ENCODE measurements around the gene MPRIP.

Gene MPRIP

GRCh38 chr17:17059301-17059890, 17.1 kb downstream of the MPRIP start:
- peaks cover 0 to 44% of the 10 kb centered on the region in 2 experiments for H3K36me3 ChIP-seq (ENCODE audit: control insufficient read depth in 2 of 2, insufficient read depth in 1 of 2, low read length in 2 of 2)
- H3K9me3 ChIP-seq (ENCODE audit: control insufficient read depth, insufficient read depth, low read depth, low read length), result no peaks in the 10 kb centered on the region
- H3K4me1 ChIP-seq (ENCODE audit: control insufficient read depth, insufficient read depth, low read length), result peaks cover 4% of the 10 kb centered on the region; the same call in 1 of the 2 replicates
- H3K27ac ChIP-seq (ENCODE audit: extremely low read depth, low read depth, low read length), result no peak overlapping the region
- no peak for TF ChIP-seq SP3 (tag by site-specific recombination; IDR thresholded peaks at IDR 0.05)
- H3K4me3 ChIP-seq (ENCODE audit: low read depth, low read length), result no peak overlapping the region
- ChIA-PET POLR2A (interaction anchor here (1.8 kb wide), 1 partner anchor 14 kb away, joined by 6 read pairs; no protein-coding TSS in a partner anchor), CTCF (interaction anchor here (0.7 kb wide), 1 partner anchor 82 kb away, joined by 3 read pairs; no protein-coding TSS in a partner anchor)

GRCh38 chr17:17060001-17060922, 18.0 kb downstream of the MPRIP start:
- ChIA-PET CTCF (interaction anchor here (0.6 kb wide), 1 partner anchor 11 kb away, joined by 3 read pairs; no protein-coding TSS in a partner anchor), POLR2A (interaction anchor here (1.5 kb wide), 1 partner anchor 15 kb away, joined by 3 read pairs; no protein-coding TSS in a partner anchor)
- Histone ChIP-seq H3K27ac (ENCODE audit: extremely low read depth, low read depth, low read length) (no peak overlapping the region), H3K4me1 (ENCODE audit: control insufficient read depth, insufficient read depth, low read length) (peaks cover 4% of the 10 kb centered on the region; the same call in 1 of the 2 replicates), H3K4me3 (ENCODE audit: low read depth, low read length) (no peak overlapping the region), H3K36me3 (ENCODE audit: control insufficient read depth in 2 of 2, insufficient read depth in 1 of 2, low read length in 2 of 2) (peaks cover 0 to 40% of the 10 kb centered on the region in 2 experiments; a peak in 2 of 3 replicates), H3K9me3 (ENCODE audit: control insufficient read depth, insufficient read depth, low read depth, low read length) (no peaks in the 10 kb centered on the region)
- no peak for TF ChIP-seq ZNF114 (tag by site-specific recombination; IDR thresholded peaks at IDR 0.05)
- no peak for TF ChIP-seq SCRT2 (tag by site-specific recombination; IDR thresholded peaks at IDR 0.05)
- TF ChIP-seq ZNF791 (tag by site-specific recombination; IDR thresholded peaks at IDR 0.05), result no peak
- no peak for TF ChIP-seq GLIS2 (tag by site-specific recombination; IDR thresholded peaks at IDR 0.05)
- no peak for TF ChIP-seq ZBTB7A (tag by site-specific recombination; IDR thresholded peaks at IDR 0.05; ENCODE audit: low read depth)
- TF ChIP-seq ZSCAN18 (tag by site-specific recombination; IDR thresholded peaks at IDR 0.05), result no peak
- no peak for TF ChIP-seq ZNF148 (tag by site-specific recombination; IDR thresholded peaks at IDR 0.05; ENCODE audit: borderline replicate concordance)
- TF ChIP-seq ZNF24 (tag by site-specific recombination; IDR thresholded peaks at IDR 0.05), result no peak
- TF ChIP-seq ZBTB1 (tag by site-specific recombination; IDR thresholded peaks at IDR 0.05), result no peak
- no peak for TF ChIP-seq ZNF777 (tag by site-specific recombination; IDR thresholded peaks at IDR 0.05; ENCODE audit: borderline replicate concordance)

GRCh38 chr17:17060930-17061329, 18.7 kb downstream of the MPRIP start:
- peaks cover 0 to 40% of the 10 kb centered on the region in 2 experiments; a peak in 2 of 3 replicates for H3K36me3 ChIP-seq (ENCODE audit: control insufficient read depth in 2 of 2, insufficient read depth in 1 of 2, low read length in 2 of 2)
- POLR2A ChIA-PET, result interaction anchor here (1.5 kb wide), 1 partner anchor 16 kb away, joined by 3 read pairs; no protein-coding TSS in a partner anchor
- H3K4me1 ChIP-seq (ENCODE audit: control insufficient read depth, insufficient read depth, low read length), result peaks cover 4% of the 10 kb centered on the region; the same call in 1 of the 2 replicates
- no peak overlapping the region for H3K4me3 ChIP-seq (ENCODE audit: low read depth, low read length)
- CTCF ChIA-PET, result no interaction called here
- H3K9me3 ChIP-seq (ENCODE audit: control insufficient read depth, insufficient read depth, low read depth, low read length), result no peaks in the 10 kb centered on the region
- H3K27ac ChIP-seq (ENCODE audit: extremely low read depth, low read depth, low read length), result peak overlapping the region; percentile 41; the same call in 1 of the 2 replicates
- TF ChIP-seq ZBTB20 (tag by site-specific recombination; IDR thresholded peaks at IDR 0.05) (no peak), ZNF785 (tag by site-specific recombination; IDR thresholded peaks at IDR 0.05) (no peak), ZNF394 (tag by site-specific recombination; IDR thresholded peaks at IDR 0.05; ENCODE audit: borderline replicate concordance) (no peak), PATZ1 (tag by site-specific recombination; IDR thresholded peaks at IDR 0.05) (no peak), SP7 (tag by site-specific recombination; IDR thresholded peaks at IDR 0.05) (no peak), ZNF621 (tag by site-specific recombination; IDR thresholded peaks at IDR 0.05) (no peak), REST (tag by site-specific recombination; IDR thresholded peaks at IDR 0.05) (no peak), ZNF560 (tag by site-specific recombination; IDR thresholded peaks at IDR 0.05; ENCODE audit: borderline replicate concordance) (no peak), ZBTB48 (tag by site-specific recombination; IDR thresholded peaks at IDR 0.05) (no peak)
